Coronary artery (tissue), 2 donors: Measurements from ENCODE around the gene DUSP2.
A peak's percentile ranks its signal among the peaks of the same experiment; 100 is the strongest.

Experiments
- DNase-seq: peaks from one replicate; pipeline ENCODE4 v3.0.0-alpha.2; 2017; ENCODE audit warnings: low spot score
- H3K27ac ChIP-seq, 2 donors: fragments of 200-600 bp; sonication (generic); one replicate each; pipeline ENCODE4 v1.5.1; 2016 to 2019
- H3K4me3 ChIP-seq: fragments of 200-600 bp; sonication (generic); 2 replicates; pipeline ENCODE4 v1.5.1; 2016; ENCODE audit warnings: mild to moderate bottlenecking, moderate library complexity
- CTCF ChIP-seq: fragments of 200-600 bp; sonication (generic); IDR thresholded peaks from one replicate; pipeline ENCODE4 v1.5.1; 2019; ENCODE audit warnings: antibody characterized with exemption

Gene DUSP2

GRCh38 chr2:96145036-96145847, at the start of gene DUSP2:
Gene DUSP2, minus strand, starts transcription at chr2:96145440. Its CDS starts 86 bp downstream, at chr2:96145354.
- no peak for DNase-seq
- peak within 1 kb of the TSS in 1 of 2 donors; percentile 56 for H3K27ac ChIP-seq
- H3K4me3 ChIP-seq = peak within 1 kb of the TSS; percentile 70
- no peak for TF ChIP-seq CTCF

- TF ChIP-seq CTCF = no peak
- Histone ChIP-seq H3K27ac (no peak overlapping the region), H3K4me3 (no peak overlapping the region)
- no peak for DNase-seq
Measured at GRCh38 chr2:96191937-96192670, 46.9 kb upstream of the DUSP2 start.

- no peak overlapping the region for H3K4me3 ChIP-seq
- DNase-seq = no peak
- TF ChIP-seq CTCF = no peak
- H3K27ac ChIP-seq = no peak overlapping the region
Measured at GRCh38 chr2:96188821-96189526, 43.7 kb upstream of the DUSP2 start.

- no peak for DNase-seq
- H3K27ac ChIP-seq = peak overlapping the region; percentile 23 to 54
- TF ChIP-seq CTCF = no peak
- H3K4me3 ChIP-seq = no peak overlapping the region
Measured at GRCh38 chr2:96186562-96186961, 41.3 kb upstream of the DUSP2 start.

GRCh38 chr2:96185516-96185915, 40.3 kb upstream of the DUSP2 start:
- DNase-seq = no peak
- no peak for TF ChIP-seq CTCF
- no peak overlapping the region for H3K27ac ChIP-seq
- H3K4me3 ChIP-seq = no peak overlapping the region

GRCh38 chr2:96184989-96185388, 39.7 kb upstream of the DUSP2 start:
- no peak for TF ChIP-seq CTCF
- Histone ChIP-seq H3K4me3 (no peak overlapping the region), H3K27ac (no peak overlapping the region)
- no peak for DNase-seq
